LNCAP (cell line): ENCODE measurements around the gene PDE1C.

Experiments used
- TF ChIP-seq, protein P1 (sequence below): fragments of 450-650 bp; IDR thresholded peaks from 2 replicates; pipeline ENCODE4 v1.5.1; 2017; ENCODE audit warnings: mild to moderate bottlenecking

The PDE1C gene

DNA sequence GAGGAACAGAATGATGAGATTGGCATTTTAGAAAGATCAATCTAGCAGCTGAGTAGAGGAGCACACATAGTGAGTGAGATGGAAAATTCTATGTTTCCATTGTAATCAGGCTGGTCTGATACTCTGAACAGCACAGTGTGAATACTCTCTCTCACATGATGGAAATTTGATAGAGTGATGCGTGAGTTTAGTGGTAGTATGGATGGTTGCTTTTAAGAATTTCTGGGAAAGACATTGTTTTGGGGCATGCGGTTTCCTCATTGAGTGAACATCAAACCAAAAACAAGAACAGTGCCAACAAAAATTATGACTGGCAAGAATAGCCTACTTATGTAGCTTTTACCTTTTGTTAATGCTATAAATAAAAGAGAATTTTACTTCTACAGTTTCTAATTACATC is 183.2 kb downstream of the PDE1C start:
- TF ChIP-seq, protein P1, sequence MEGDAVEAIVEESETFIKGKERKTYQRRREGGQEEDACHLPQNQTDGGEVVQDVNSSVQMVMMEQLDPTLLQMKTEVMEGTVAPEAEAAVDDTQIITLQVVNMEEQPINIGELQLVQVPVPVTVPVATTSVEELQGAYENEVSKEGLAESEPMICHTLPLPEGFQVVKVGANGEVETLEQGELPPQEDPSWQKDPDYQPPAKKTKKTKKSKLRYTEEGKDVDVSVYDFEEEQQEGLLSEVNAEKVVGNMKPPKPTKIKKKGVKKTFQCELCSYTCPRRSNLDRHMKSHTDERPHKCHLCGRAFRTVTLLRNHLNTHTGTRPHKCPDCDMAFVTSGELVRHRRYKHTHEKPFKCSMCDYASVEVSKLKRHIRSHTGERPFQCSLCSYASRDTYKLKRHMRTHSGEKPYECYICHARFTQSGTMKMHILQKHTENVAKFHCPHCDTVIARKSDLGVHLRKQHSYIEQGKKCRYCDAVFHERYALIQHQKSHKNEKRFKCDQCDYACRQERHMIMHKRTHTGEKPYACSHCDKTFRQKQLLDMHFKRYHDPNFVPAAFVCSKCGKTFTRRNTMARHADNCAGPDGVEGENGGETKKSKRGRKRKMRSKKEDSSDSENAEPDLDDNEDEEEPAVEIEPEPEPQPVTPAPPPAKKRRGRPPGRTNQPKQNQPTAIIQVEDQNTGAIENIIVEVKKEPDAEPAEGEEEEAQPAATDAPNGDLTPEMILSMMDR, result no peak

GRCh38 chr7:31885171-31885570 is 185.0 kb downstream of the PDE1C start:
- TF ChIP-seq, protein P1, result no peak

GRCh38 chr7:31883761-31884164 is 186.4 kb downstream of the PDE1C start:
- TF ChIP-seq, protein P1, result no peak

DNA sequence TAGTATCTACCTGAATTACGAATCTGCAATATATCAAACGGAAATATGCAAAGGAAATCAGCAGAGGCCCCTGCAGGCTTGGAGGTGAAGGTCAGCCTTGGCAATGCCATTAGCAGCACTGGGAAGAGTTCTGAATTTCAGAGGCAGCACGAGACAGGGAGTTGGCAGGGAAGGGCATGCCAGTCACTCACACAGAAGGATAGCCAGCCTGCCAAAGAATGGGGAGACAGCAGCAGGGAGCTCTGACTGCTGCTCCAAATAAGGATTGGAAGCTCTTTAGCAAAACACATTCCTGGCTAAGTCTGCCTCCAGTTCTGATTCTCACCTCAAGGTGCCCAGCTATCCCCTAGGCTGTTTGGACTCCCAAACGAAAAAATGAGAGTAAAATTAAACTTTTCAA is 188.0 kb downstream of the PDE1C start:
- TF ChIP-seq, protein P1, result no peak

GRCh38 chr7:31878875-31879274 is 191.3 kb downstream of the PDE1C start:
- TF ChIP-seq, protein P1, result no peak

GRCh38 chr7:31875424-31875823 is 194.8 kb downstream of the PDE1C start:
- TF ChIP-seq, protein P1, result no peak

- TF ChIP-seq, protein P1, result no peak
Observed at GRCh38 chr7:31874631-31875386, 195.4 kb downstream of the PDE1C start.
